ENCODE data around the gene LYST.

LYST gene

GRCh38 chr1:235642943-235643371, 223.7 kb downstream of the LYST start:
- Histone ChIP-seq H3K27ac (ENCODE audit: low read depth, low read length) (no peak overlapping the region), H4K20me1 (ENCODE audit: low read depth, low read length) (no peaks in the 10 kb centered on the region), H3K79me2 (ENCODE audit: insufficient read depth, low read length) (no peaks in the 10 kb centered on the region), H3K4me3 (ENCODE audit: insufficient read depth, low read length, poor library complexity, severe bottlenecking) (no peak overlapping the region), H3F3A (ENCODE audit: insufficient read depth) (no peaks in the 10 kb centered on the region), H2AFZ (ENCODE audit: low read depth, low read length, severe bottlenecking) (no peak overlapping the region), H3K4me2 (ENCODE audit: low read depth, low read length, poor library complexity, severe bottlenecking) (no peak overlapping the region), H3K9ac (ENCODE audit: low read length) (no peak overlapping the region), H3K27me3 (ENCODE audit: low read length) (no peaks in the 10 kb centered on the region), H3K9me3 (ENCODE audit: insufficient read depth, low read length) (no peaks in the 10 kb centered on the region), H3K9me2 (replicated peaks; ENCODE audit: insufficient read depth, low read length) (no peaks in the 10 kb centered on the region), H3K36me3 (ENCODE audit: low read length) (no peaks in the 10 kb centered on the region)
- no peak for TF ChIP-seq EZH2phosphoT487 (conservative IDR thresholded peaks at IDR 0.05; ENCODE audit: low read length)
- no peak for TF ChIP-seq CTCF (IDR thresholded peaks at IDR 0.05; ENCODE audit: insufficient read depth, low read length, poor library complexity, severe bottlenecking)

- Histone ChIP-seq H3K9me3 (ENCODE audit: insufficient read depth, low read length) (no peaks in the 10 kb centered on the region), H3F3A (ENCODE audit: insufficient read depth) (no peaks in the 10 kb centered on the region), H3K9ac (ENCODE audit: low read length) (no peak overlapping the region), H3K27me3 (ENCODE audit: low read length) (no peaks in the 10 kb centered on the region), H4K20me1 (ENCODE audit: low read depth, low read length) (no peaks in the 10 kb centered on the region), H3K79me2 (ENCODE audit: insufficient read depth, low read length) (no peaks in the 10 kb centered on the region), H3K4me2 (ENCODE audit: low read depth, low read length, poor library complexity, severe bottlenecking) (no peak overlapping the region), H3K4me3 (ENCODE audit: insufficient read depth, low read length, poor library complexity, severe bottlenecking) (no peak overlapping the region), H3K36me3 (ENCODE audit: low read length) (no peaks in the 10 kb centered on the region), H3K27ac (ENCODE audit: low read depth, low read length) (no peak overlapping the region), H2AFZ (ENCODE audit: low read depth, low read length, severe bottlenecking) (no peak overlapping the region), H3K9me2 (replicated peaks; ENCODE audit: insufficient read depth, low read length) (no peaks in the 10 kb centered on the region)
- no peak for TF ChIP-seq EZH2phosphoT487 (conservative IDR thresholded peaks at IDR 0.05; ENCODE audit: low read length)
- no peak for TF ChIP-seq CTCF (IDR thresholded peaks at IDR 0.05; ENCODE audit: insufficient read depth, low read length, poor library complexity, severe bottlenecking)
Observed at GRCh38 chr1:235642011-235642942, 224.4 kb downstream of the LYST start.

- H2AFZ ChIP-seq (ENCODE audit: low read depth, low read length, severe bottlenecking) = no peak overlapping the region
- no peaks in the 10 kb centered on the region for H3F3A ChIP-seq (ENCODE audit: insufficient read depth)
- no peaks in the 10 kb centered on the region for H4K20me1 ChIP-seq (ENCODE audit: low read depth, low read length)
- H3K27me3 ChIP-seq (ENCODE audit: low read length) = no peaks in the 10 kb centered on the region
- no peaks in the 10 kb centered on the region for H3K36me3 ChIP-seq (ENCODE audit: low read length)
- H3K27ac ChIP-seq (ENCODE audit: low read depth, low read length) = no peak overlapping the region
- no peak overlapping the region for H3K4me3 ChIP-seq (ENCODE audit: insufficient read depth, low read length, poor library complexity, severe bottlenecking)
- TF ChIP-seq CTCF (IDR thresholded peaks at IDR 0.05; ENCODE audit: insufficient read depth, low read length, poor library complexity, severe bottlenecking) (no peak), EZH2phosphoT487 (conservative IDR thresholded peaks at IDR 0.05; ENCODE audit: low read length) (no peak)
- no peaks in the 10 kb centered on the region for H3K9me2 ChIP-seq (replicated peaks; ENCODE audit: insufficient read depth, low read length)
- H3K9me3 ChIP-seq (ENCODE audit: insufficient read depth, low read length) = no peaks in the 10 kb centered on the region
- no peak overlapping the region for H3K4me2 ChIP-seq (ENCODE audit: low read depth, low read length, poor library complexity, severe bottlenecking)
- no peak overlapping the region for H3K9ac ChIP-seq (ENCODE audit: low read length)
- no peaks in the 10 kb centered on the region for H3K79me2 ChIP-seq (ENCODE audit: insufficient read depth, low read length)
Observed at GRCh38 chr1:235640580-235640979, 226.1 kb downstream of the LYST start.
